ENCODE data around the gene GPATCH11.

DNA sequence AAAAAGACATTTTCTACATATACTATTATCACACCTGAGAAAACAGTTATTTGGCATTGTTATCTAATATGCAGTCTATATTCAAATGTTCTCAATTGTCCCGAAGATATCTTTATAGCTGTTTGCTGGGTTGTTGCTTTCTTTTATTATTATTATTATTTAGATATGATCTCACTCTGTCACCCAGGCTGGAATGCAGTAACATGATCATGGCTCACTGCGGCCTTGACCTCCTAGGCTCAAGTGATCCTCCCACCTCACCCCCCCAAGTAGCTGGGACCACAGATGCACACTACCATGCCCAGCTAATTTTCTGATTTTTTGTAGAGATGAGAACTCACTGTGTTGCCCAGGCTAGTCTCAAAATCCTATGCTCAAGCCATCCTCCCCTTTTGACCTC is 19.9 kb downstream of the GPATCH11 start:
- TF ChIP-seq POLR2A (IDR thresholded peaks at IDR 0.05; ENCODE audit: extremely low read depth, insufficient read length) (no peak), CTCF (IDR thresholded peaks at IDR 0.05; ENCODE audit: low read depth, low read length) (no peak), MAX (IDR thresholded peaks at IDR 0.05; ENCODE audit: low read depth, low read length) (no peak), MYC (IDR thresholded peaks at IDR 0.05; ENCODE audit: low read depth, low read length) (no peak)
